ENCODE results near the gene ERCC3. TPM values are rescaled to one million over a fixed set of nuclear protein-coding genes. Genes with fewer than 3 reads are reported as not detected.
"Not testable (repeated sequence)": the region's sequence is repeated elsewhere in the genome, so short reads cannot be mapped to it uniquely, and the experiment has no call there.

The ERCC3 gene
- polyA plus RNA-seq, 3 donors = 16.4 to 30.7 (median 27.4) TPM

DNA sequence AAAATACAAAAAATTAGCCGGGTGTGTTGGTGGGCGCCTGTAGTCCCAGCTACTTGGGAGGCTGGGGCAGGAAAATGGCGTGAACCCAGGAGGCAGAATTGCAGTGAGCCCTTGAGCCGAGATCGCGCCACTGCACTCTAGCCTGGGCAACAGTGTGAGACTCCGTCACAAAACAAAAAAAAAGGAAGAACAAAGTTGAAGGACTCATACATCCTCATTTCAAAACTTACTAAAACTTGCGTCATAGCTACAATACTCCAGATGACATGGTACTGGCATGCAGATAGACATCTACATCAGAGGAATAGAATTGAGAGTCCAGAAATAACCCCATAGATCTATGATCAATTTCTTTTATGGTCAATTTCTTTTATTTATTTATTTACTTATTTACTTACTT lies 60.2 kb downstream of the ERCC3 start:
- H3K27ac ChIP-seq (ENCODE audit: low read depth, low read length) = no peak overlapping the region
- 79 to 90% (median 80%) methylated on average over 8 of the region's 8 CpGs for WGBS, 3 donors

DNA sequence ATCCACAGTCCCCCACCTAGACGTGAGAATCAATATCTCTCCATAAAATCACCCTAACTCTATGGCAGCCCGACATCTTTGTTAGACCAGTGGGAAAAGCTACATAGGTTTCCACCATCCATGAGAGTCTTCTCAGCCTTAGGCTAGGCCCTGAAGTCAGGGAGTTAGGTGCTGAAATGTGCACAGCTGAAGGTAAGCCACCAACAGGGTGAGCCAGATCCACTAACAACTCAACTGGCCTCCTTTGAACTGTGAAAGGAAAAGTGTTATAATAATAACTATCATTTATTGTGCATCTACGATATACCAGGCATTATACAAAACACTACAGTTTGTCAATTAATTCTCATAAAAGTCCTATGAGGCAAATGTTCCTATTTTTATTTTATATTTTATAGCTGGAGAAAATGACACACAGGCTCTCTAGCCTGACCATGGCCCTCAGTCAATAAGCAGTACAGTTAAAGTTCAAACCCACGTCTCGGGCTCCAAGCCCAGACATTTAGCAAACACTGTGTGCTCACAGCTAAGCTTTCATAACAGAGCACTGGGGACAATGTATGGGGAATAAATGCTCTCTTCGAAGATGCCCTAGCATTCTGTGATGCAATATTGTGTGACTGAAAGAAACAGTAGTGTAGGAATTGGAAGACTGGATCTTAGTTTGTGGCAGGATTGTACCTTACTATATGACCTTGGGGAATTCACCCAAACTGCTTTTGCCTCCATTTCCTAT lies 62.6 kb downstream of the ERCC3 start:
- WGBS, 3 donors = 64 to 82% (median 71%) methylated on average over 6 of the region's 6 CpGs
- H3K27ac ChIP-seq (ENCODE audit: low read depth, low read length) = no peak overlapping the region

GRCh38 chr2:127229555-127229954 lies 64.4 kb downstream of the ERCC3 start:
- WGBS, 3 donors = 93 to 98% (median 95%) methylated on average over 4 of the region's 4 CpGs
- no peak overlapping the region for H3K27ac ChIP-seq (ENCODE audit: low read depth, low read length)

DNA sequence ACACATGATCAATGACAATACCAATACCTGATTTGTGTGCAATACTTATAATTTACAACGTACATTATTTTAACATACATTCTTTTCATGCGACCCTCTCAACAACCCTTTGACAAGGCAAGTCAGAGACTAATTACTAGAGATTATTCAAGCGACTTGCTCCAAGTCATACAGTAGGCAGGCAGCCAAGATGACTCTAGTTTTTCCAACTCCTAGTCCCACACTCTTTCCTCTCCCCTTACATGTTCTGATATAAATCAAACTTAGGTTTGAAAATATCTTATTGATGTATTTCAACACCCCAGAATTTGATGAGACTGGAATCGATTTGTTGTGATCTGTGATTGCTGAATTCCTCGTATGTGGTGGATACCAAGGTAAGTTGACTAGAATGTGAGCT lies 65.8 kb downstream of the ERCC3 start:
- WGBS, 3 donors = 65 to 75% (median 74%) methylated on average over 5 of the region's 5 CpGs

DNA sequence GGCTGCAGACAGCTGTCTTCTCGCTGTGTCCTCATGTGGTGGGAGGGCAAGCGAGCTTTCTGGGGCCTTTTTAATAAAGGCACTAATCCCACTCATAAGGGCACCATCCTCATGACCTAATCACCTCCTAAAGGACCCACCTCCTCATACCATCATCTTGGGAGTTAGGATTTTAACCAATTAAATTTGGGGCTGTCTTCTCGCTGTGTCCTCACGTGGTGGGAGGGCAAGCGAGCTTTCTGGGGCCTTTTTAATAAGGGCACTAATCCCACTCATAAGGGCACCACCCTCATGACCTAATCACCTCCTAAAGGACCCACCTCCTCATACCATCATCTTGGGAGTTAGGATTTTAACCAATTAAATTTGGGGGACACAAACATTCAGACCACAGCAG lies 66.7 kb downstream of the ERCC3 start:
- 94 to 98% (median 96%) methylated on average over 5 of the region's 5 CpGs for WGBS, 3 donors
- not testable (repeated sequence) for H3K27ac ChIP-seq (ENCODE audit: low read depth, low read length)

More for the DNA sequence above, 65.8 kb downstream of the ERCC3 start:
- H3K27ac ChIP-seq (ENCODE audit: low read depth, low read length) = no peak overlapping the region

DNA sequence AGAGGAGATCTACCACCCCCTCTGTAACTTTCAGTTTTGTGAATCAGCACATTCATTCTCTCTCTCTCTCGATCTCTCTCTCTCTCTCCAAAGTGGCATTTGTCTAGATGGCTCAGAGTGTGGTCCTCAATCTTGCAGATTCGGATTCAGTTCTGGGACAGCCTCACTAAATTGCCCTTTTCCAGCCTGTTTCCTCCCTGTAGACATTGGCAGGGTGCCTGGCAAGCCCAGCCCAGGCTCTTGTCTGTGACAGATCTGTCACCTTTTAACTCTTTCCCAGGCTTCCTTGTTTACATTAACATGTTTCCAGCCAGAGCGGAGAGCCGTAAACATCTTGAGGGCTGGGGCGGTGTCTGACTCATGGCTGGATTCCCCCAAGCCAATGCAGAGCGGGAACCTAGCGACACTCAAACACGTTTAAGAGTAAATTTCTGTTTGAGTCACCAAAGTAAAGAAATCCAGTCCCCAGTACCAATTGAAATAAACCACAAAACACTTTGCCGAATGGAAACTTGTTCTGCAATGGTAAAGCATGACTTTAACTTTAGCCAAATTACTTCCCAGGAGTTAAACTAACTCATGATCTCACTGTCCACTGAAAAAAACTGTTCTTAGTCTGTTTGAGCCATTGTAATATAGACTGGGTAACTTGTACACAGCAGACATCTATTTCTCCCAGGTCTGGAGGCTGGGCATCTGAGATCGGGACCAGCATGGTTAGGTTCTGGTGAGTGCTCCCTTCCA lies 67.3 kb downstream of the ERCC3 start:
- H3K27ac ChIP-seq (ENCODE audit: low read depth, low read length) = no peak overlapping the region
- 27 to 47% (median 30%) methylated on average over 10 of the region's 10 CpGs for WGBS, 3 donors

DNA sequence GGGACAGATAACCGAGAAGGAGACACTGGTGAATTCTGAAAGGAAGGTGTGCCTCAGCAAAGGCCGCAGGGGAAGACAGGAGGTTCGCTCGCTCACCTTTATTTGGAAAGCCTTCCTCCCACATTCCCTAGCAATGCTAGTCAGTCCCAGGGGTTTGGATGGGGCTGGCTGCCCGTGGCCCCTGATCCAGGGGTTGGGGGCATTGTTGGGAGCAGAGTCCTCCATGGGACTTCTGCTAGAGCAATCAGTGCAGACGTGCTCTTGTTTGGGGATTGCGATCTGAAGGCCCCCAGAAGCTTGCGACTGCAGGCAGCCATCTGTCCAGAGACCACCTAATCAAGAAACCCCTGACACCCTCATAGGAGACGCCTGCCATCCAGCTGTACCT lies 67.8 kb downstream of the ERCC3 start:
- WGBS, 3 donors = 63 to 75% (median 73%) methylated on average over 9 of the region's 9 CpGs

DNA sequence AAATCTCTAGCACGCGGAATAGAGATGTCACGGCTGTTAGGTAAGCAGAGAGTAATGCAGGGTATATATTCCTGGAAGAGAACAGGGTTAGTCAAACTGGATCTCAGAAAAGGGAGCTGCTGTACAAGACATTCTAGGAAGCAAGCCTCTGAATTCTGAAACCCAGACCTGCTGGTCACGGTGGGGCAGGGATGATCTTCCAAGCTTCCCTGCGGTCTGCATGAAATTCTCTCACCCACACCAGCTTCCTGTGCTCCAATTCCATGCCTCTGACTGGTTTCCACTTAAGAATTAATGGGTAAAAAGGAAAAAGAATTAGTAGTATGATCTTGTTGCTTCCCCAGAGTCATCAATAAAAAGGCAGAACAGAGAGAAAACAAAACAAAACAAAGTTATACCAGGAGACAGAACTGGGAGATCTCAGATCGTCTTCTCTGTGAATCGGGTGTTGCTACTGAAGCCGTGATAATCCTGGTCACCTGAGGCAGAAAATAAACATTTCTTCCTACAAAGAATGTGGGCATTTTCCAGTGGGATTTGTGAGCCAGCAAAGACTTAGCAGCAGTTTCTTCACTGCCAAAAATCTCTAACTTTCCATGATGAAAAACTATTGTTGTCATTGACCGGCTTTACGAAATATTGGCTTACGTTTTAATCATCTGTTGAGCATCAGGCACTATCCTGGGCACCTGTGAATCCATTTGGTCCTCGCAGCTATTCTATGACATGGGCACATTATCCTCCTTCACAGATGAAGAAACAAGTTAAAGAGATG lies 68.6 kb downstream of the ERCC3 start:
- WGBS, 3 donors = 66 to 74% (median 73%) methylated on average over 12 of the region's 12 CpGs
- H3K27ac ChIP-seq (ENCODE audit: low read depth, low read length) = no peak overlapping the region

More for the DNA sequence above, 67.8 kb downstream of the ERCC3 start:
- H3K27ac ChIP-seq (ENCODE audit: low read depth, low read length) = no peak overlapping the region

DNA sequence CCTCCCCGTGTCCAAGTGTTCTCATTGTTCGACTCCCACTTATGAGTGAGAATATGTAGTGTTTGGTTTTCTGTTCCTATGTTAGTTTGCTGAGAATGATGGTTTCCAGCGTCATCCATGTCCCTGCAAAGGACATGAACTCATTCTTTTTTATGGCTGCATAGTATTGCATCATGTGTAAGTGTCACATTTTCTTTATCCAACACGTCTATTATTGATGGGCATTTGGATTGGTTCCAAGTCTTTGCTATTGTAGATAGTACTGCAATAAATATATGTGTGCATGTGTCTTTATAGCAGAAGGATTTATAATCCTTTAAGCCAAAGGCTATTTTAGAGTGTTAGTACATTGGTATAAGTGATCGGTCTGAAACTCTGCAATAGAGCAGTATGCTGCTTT lies 69.8 kb downstream of the ERCC3 start:
- 67 to 76% (median 74%) methylated on average over 5 of the region's 5 CpGs for WGBS, 3 donors
- H3K27ac ChIP-seq (ENCODE audit: low read depth, low read length) = not testable (repeated sequence)

GRCh38 chr2:127220768-127221527 lies 73.0 kb downstream of the ERCC3 start:
- 30 to 33% (median 33%) methylated on average over 31 of the region's 31 CpGs for WGBS, 3 donors
- H3K27ac ChIP-seq (ENCODE audit: low read depth, low read length) = no peak overlapping the region

DNA sequence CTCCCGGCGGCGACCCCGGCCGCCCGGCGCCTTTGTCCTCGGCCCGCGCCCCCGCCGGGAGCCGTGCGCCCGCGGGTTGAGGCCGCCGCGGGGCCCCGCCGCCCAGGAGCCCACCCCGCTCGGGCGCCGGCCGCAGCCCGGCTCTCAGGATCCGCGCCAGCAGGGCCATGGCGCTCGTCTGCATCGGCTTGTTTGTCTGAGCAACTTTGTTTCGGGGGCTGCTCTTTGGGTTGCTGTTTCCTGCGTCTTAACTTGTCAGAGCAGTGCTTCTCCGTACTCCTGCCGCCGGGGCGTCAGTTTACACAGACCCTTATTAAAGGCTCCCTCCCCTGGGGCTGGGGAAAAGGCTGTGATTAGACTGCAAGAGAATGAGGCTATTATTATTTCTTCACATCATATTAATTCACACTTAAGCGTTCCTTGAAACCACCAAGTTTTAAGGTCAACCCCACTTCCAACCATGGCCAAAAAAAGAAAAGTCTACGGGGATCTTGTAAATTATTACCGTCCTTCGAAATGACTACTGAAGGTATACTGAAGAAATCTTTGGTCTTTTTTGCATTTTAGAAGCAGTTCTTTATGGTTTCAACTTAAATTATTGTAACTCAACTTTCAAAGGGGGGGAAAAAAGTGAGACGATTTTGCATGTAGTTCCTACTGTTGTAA lies 73.7 kb downstream of the ERCC3 start, which contains the start of gene CYP27C1:
Gene CYP27C1, minus strand, starts transcription at position 198 of the 666 bp plus-strand sequence. Its CDS starts 29 bp downstream, at position 169.
- 1 to 2% (median 1%) methylated on average over 25 to 43 of the region's 43 CpGs for WGBS, 3 donors
- no peak within 1 kb of the TSS for H3K27ac ChIP-seq (ENCODE audit: low read depth, low read length)

DNA sequence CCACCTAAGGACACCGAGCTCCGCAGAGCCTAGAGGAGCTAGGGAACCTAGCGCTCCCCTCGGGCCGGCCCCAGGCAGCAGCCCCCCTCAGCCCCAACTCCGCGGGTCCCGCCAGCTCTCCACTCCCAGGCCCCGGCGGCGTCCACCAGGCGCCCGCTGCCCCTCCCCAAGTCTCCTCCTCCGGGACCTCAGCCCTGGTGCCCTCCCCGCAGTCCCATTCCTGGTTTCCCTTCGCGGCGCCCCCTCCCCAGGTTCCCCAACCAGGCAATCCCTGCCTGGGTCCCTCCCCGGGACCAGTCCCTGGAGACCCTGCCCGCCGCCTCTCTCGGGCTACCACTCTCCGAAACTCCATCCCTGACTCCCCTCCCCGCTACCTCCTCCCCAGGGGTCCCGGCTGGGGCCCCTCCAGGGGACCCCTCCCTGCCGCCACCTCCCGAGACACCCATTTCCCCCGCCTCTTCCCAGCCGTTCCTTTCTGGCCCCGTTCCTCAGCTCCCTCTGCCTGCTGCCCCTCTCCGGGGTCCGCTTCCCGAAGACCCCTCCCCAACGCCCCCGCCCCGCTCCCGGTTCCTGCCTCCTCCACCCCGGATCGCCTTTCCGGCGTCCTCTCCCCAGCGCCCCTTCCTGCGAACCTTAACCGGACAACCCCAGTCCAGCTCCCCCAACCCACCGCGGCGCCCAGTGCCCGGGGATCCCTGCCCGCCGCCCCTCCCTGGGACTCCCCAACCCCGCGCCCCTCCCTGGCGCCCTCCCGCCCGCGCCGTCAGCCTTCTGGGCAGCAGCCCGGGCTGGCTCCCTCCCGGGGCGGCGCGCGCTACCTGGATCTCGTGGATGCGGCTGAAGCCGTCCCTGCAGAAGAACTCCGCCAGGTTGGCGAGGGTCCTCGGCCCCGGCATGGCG lies 74.5 kb downstream of the ERCC3 start:
- H3K27ac ChIP-seq (ENCODE audit: low read depth, low read length) = no peak overlapping the region
- WGBS, 3 donors = 1 to 2% (median 2%) methylated on average over 62 to 71 of the region's 71 CpGs

DNA sequence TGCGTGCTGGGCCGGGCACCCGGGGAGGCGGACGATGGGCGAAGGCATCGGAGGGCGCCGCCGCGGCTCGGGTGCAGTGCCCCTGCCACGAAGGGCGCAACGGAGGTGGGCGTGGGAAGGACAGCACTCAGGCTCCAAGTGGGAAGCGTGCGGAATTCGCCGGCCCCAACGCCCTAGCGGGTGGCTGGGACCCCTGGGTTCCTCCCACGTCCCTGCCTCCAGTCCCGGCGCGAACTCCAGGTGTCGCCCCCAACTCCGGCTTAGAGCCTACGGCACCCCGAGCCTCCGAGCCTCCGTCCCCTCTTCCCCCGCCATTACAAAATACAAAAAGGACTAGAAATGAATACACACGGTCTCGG lies 75.2 kb downstream of the ERCC3 start:
- WGBS, 3 donors = 1 to 5% (median 3%) methylated on average over 33 to 35 of the region's 35 CpGs
- no peak overlapping the region for H3K27ac ChIP-seq (ENCODE audit: low read depth, low read length)

- WGBS, 3 donors = 77 to 80% (median 79%) methylated on average over 14 of the region's 14 CpGs
- no peak overlapping the region for H3K27ac ChIP-seq (ENCODE audit: low read depth, low read length)
These were observed 76.2 kb downstream of the ERCC3 start for GRCh38 chr2:127217470-127218325.

DNA sequence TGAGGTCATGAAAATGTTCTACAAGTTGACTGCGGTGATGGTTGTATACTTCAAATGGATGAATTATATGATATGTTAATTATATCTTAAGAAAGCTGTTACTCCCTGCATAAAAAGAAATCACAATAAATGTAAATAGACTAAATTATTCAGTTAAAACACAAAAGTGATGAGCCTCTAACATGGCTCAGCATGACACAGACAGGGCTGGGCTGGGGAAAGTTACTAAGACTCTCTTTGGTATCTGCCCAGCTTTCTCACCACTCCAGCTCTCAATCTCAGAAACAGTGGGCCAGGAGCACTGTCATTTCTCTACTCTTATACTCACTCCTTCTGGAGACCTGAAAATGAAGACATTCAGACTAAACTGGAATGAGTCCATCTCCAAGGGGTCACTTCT lies 77.4 kb downstream of the ERCC3 start:
- WGBS, 3 donors = 97 to 100% (median 100%) methylated on average over 1 of the region's 1 CpG
- no peak overlapping the region for H3K27ac ChIP-seq (ENCODE audit: low read depth, low read length)

GRCh38 chr2:127216095-127216494 lies 77.8 kb downstream of the ERCC3 start:
- 69 to 86% (median 78%) methylated on average over 2 of the region's 2 CpGs for WGBS, 3 donors
- H3K27ac ChIP-seq (ENCODE audit: low read depth, low read length) = no peak overlapping the region

Data from adipose tissue (tissue), 3 donors.